Measurements from ENCODE around the gene CLEC4C. TPM values are rescaled to one million over a fixed set of nuclear protein-coding genes. Genes with fewer than 3 reads are reported as not detected.

CLEC4C gene
- total and polyA plus RNA-seq, 2 of the 4 experiments (the other 2 are of a cell fraction): not detected

GRCh38 chr12:7729746-7730145 lies 17.4 kb downstream of the CLEC4C start:
- TF ChIP-seq RAD21 (IDR thresholded peaks at IDR 0.05; ENCODE audit: low read length): no peak
- no peak for TF ChIP-seq ELK1 (IDR thresholded peaks at IDR 0.05; ENCODE audit: borderline replicate concordance, low read depth, low read length)
- TF ChIP-seq CHD1 (IDR thresholded peaks at IDR 0.05; ENCODE audit: low read depth, low read length): no peak
- no peak for TF ChIP-seq RCOR1 (IDR thresholded peaks at IDR 0.05; ENCODE audit: insufficient replicate concordance, low read length)
- TF ChIP-seq BHLHE40 (IDR thresholded peaks at IDR 0.05; ENCODE audit: low read depth, low read length): no peak
- TF ChIP-seq CTCF (conservative IDR thresholded peaks at IDR 0.05; ENCODE audit: low read depth, low read length): no peak
- no peak for TF ChIP-seq USF2 (IDR thresholded peaks at IDR 0.05; ENCODE audit: low read depth, low read length)
- no peak for TF ChIP-seq FOS (IDR thresholded peaks at IDR 0.05; ENCODE audit: low read depth, low read length)
- no peak for TF ChIP-seq NFE2L2 (IDR thresholded peaks at IDR 0.05; ENCODE audit: low read depth, low read length)
- no peak for TF ChIP-seq SMC3 (IDR thresholded peaks at IDR 0.05; ENCODE audit: low read depth, low read length)
- no peaks in the 10 kb centered on the region for H3K9me1 ChIP-seq (ENCODE audit: insufficient read depth, low read length)
- H2BK15ac ChIP-seq (ENCODE audit: low read depth, low read length): no peak overlapping the region
- H3K27me3 ChIP-seq (ENCODE audit: control insufficient read depth, insufficient read depth, low read length): no peaks in the 10 kb centered on the region
- no peak overlapping the region for H3K14ac ChIP-seq (replicated peaks; ENCODE audit: low read depth, low read length)
- no peaks in the 10 kb centered on the region for H4K20me1 ChIP-seq (ENCODE audit: insufficient read depth, low read length)
- no peak overlapping the region for H2BK5ac ChIP-seq (ENCODE audit: low read depth, low read length, poor library complexity, severe bottlenecking)
- POLR2A ChIA-PET (ENCODE audit: unreplicated experiment): no interaction called here
- no peak overlapping the region for H2BK20ac ChIP-seq (ENCODE audit: low read depth, low read length)
- ATAC-seq (ENCODE audit: low read depth) (no peak), DNase-seq (no peak)
- H2BK120ac ChIP-seq (ENCODE audit: low read depth, low read length): no peak overlapping the region
- H3K4me3 ChIP-seq (ENCODE audit: insufficient read depth, low read depth, low read length): no peak overlapping the region
- H4K91ac ChIP-seq (ENCODE audit: insufficient read depth, low read depth, low read length): no peak overlapping the region
- no peak overlapping the region for H3K9ac ChIP-seq (ENCODE audit: low read depth, low read length)
- H2AFZ ChIP-seq (replicated peaks; ENCODE audit: low read length, poor library complexity): no peak overlapping the region
- CTCF ChIA-PET: interaction anchor here (0.7 kb wide), 1 partner anchor 40 kb away, joined by 4 read pairs; no protein-coding TSS in a partner anchor
- in situ Hi-C loops (cut with MboI; ENCODE audit: low sequenced_read_pairs) (no loop called here), intact Hi-C loops (cut with micrococcal nuclease) (no loop called here), dilution Hi-C loops (cut with HindIII; ENCODE audit: low sequenced_read_pairs, unreplicated experiment) (no loop called here)
- no peak overlapping the region for H2AK5ac ChIP-seq (ENCODE audit: low read depth, low read length)
- H3K4ac ChIP-seq (ENCODE audit: low read depth, low read length): no peak overlapping the region
- WGBS, 2 experiments (ENCODE audit: extremely low coverage in 2 of 2, insufficient read length in 1 of 2): 59% methylated on average over 3 of the region's 4 CpGs; no CpG with 5 or more reads in 1 of the 2 experiments
- no TSS peak for BruUV-seq (replicated peaks)
- H2AK9ac ChIP-seq (replicated peaks; ENCODE audit: low read depth, low read length, poor library complexity): no peak overlapping the region
- no peaks in the 10 kb centered on the region for H3K4me1 ChIP-seq (ENCODE audit: control insufficient read depth, insufficient read depth, low read length)
- no peaks in the 10 kb centered on the region for H3K36me3 ChIP-seq (ENCODE audit: control insufficient read depth, insufficient read depth, low read length)
- no peak overlapping the region for H4K8ac ChIP-seq (ENCODE audit: low read depth in 2 of 2, low read length in 2 of 2)
- no peak overlapping the region for H3K23ac ChIP-seq (ENCODE audit: low read depth, low read length)
- no peak overlapping the region for H3K18ac ChIP-seq (ENCODE audit: low read depth, low read length)
- peaks cover 2% of the 10 kb centered on the region; the same call in 1 of the 2 replicates for H3K9me3 ChIP-seq (ENCODE audit: control insufficient read depth, insufficient read depth, low read length)
- H3K27ac ChIP-seq (ENCODE audit: insufficient read depth, low read length): no peak overlapping the region
- H4K5ac ChIP-seq (ENCODE audit: low read depth, low read length): no peak overlapping the region
- H3K79me1 ChIP-seq (ENCODE audit: low read depth in 1 of 2, low read length in 2 of 2): no peaks in the 10 kb centered on the region
- no peak overlapping the region for H3K56ac ChIP-seq (ENCODE audit: extremely low read depth, insufficient read depth, low read length)
- no peak overlapping the region for H3K4me2 ChIP-seq (ENCODE audit: low read depth, low read length)

All from IMR-90 (cell line).